RWPE2 (cell line): ENCODE results near the gene CSMD2.
A peak's percentile ranks its signal among the peaks of the same experiment; 100 is the strongest.

Source experiments
- ATAC-seq: fragments of 200-7000 bp; cut with Tn5 transposase; 3 replicates; pipeline ENCODE4 v1.9.1; 2021; ENCODE audit warnings: low read depth
- DNase-seq: peaks from one replicate; pipeline ENCODE4 v3.0.0-alpha.2; 2020; ENCODE audit warnings: low spot score
- H3K27ac ChIP-seq: fragments of 450-650 bp; 2 replicates; pipeline ENCODE4 v1.5.1; 2017; ENCODE audit warnings: mild to moderate bottlenecking; ENCODE audit not compliant: poor library complexity, severe bottlenecking
- H3K27me3 ChIP-seq: fragments of 250-450 bp; sonication (Bioruptor Pico); 2 replicates; pipeline ENCODE4 v1.5.1; 2021; ENCODE audit warnings: mild to moderate bottlenecking, moderate library complexity; ENCODE audit not compliant: insufficient read depth, poor library complexity, severe bottlenecking
- H3K36me3 ChIP-seq: fragments of 250-450 bp; sonication (Bioruptor Pico); 2 replicates; pipeline ENCODE4 v1.5.1; 2020; ENCODE audit warnings: low read depth, mild to moderate bottlenecking, moderate library complexity
- H3K4me1 ChIP-seq: fragments of 250-450 bp; sonication (Bioruptor Pico); 2 replicates; pipeline ENCODE4 v1.5.1; 2021; ENCODE audit warnings: mild to moderate bottlenecking, moderate library complexity; ENCODE audit not compliant: insufficient read depth, poor library complexity, severe bottlenecking
- H3K4me3 ChIP-seq: fragments of 250-450 bp; sonication (Bioruptor Pico); 2 replicates; pipeline ENCODE4 v1.5.1; 2021; ENCODE audit warnings: mild to moderate bottlenecking, moderate library complexity; ENCODE audit not compliant: severe bottlenecking
- H3K9me3 ChIP-seq: fragments of 250-450 bp; sonication (Bioruptor Pico); 2 replicates; pipeline ENCODE4 v1.5.1; 2021; ENCODE audit warnings: mild to moderate bottlenecking, moderate library complexity; ENCODE audit not compliant: severe bottlenecking
- CTCF ChIP-seq: fragments of 450-650 bp; IDR thresholded peaks from one replicate; pipeline ENCODE4 v1.5.1; 2017; ENCODE audit warnings: mild to moderate bottlenecking, moderate library complexity; ENCODE audit not compliant: poor library complexity, severe bottlenecking

The CSMD2 gene

GRCh38 chr1:33588726-33589125 is 576.3 kb downstream of the CSMD2 start:
- Histone ChIP-seq H3K4me1 (no peaks in the 10 kb centered on the region), H3K36me3 (no peaks in the 10 kb centered on the region), H3K4me3 (no peak overlapping the region), H3K27ac (no peak overlapping the region), H3K27me3 (peaks cover 1% of the 10 kb centered on the region), H3K9me3 (no peaks in the 10 kb centered on the region)
- DNase-seq (no peak), ATAC-seq (no peak)
- TF ChIP-seq CTCF = no peak

- TF ChIP-seq CTCF = no peak
- no peak for DNase-seq
- no peaks in the 10 kb centered on the region for H3K9me3 ChIP-seq
These were observed 578.2 kb downstream of the CSMD2 start for GRCh38 chr1:33586795-33587194.

GRCh38 chr1:33586106-33586505 is 578.9 kb downstream of the CSMD2 start:
- DNase-seq = no peak

More at GRCh38 chr1:33586795-33587194, 578.2 kb downstream of the CSMD2 start:
- Histone ChIP-seq H3K4me1 (no peaks in the 10 kb centered on the region), H3K27ac (no peak overlapping the region), H3K36me3 (no peaks in the 10 kb centered on the region), H3K27me3 (peaks cover 4% of the 10 kb centered on the region), H3K4me3 (no peak overlapping the region)
- no peak for ATAC-seq

GRCh38 chr1:33583567-33583966 is 581.5 kb downstream of the CSMD2 start:
- Histone ChIP-seq H3K36me3 (no peaks in the 10 kb centered on the region), H3K4me1 (no peaks in the 10 kb centered on the region), H3K27me3 (peaks cover 4% of the 10 kb centered on the region), H3K9me3 (no peaks in the 10 kb centered on the region), H3K27ac (no peak overlapping the region), H3K4me3 (no peak overlapping the region)
- TF ChIP-seq CTCF = no peak
- DNase-seq (no peak), ATAC-seq (no peak)

More at GRCh38 chr1:33586106-33586505, 578.9 kb downstream of the CSMD2 start:
- Histone ChIP-seq H3K9me3 (no peaks in the 10 kb centered on the region), H3K27ac (no peak overlapping the region), H3K36me3 (no peaks in the 10 kb centered on the region), H3K4me1 (no peaks in the 10 kb centered on the region), H3K27me3 (peaks cover 4% of the 10 kb centered on the region), H3K4me3 (no peak overlapping the region)
- no peak for TF ChIP-seq CTCF
- ATAC-seq = peak; percentile 83; the same call in 2 of the 3 replicates

GRCh38 chr1:33578557-33579448 is 586.2 kb downstream of the CSMD2 start:
- H3K27ac ChIP-seq = no peak overlapping the region
- ATAC-seq (no peak), DNase-seq (no peak)
- no peak for TF ChIP-seq CTCF
- H3K36me3 ChIP-seq = no peaks in the 10 kb centered on the region
- H3K9me3 ChIP-seq = no peaks in the 10 kb centered on the region
- H3K4me3 ChIP-seq = no peak overlapping the region
- peaks cover 3% of the 10 kb centered on the region for H3K27me3 ChIP-seq
- H3K4me1 ChIP-seq = no peaks in the 10 kb centered on the region
